ENCODE results near the gene CBFA2T3. TPM values are rescaled to one million over a fixed set of nuclear protein-coding genes. Genes with fewer than 3 reads are reported as not detected.

The CBFA2T3 gene
- total RNA-seq, 4 donors from 2014 or later: 0.78 to 5.0 (median 2.8) TPM

DNA sequence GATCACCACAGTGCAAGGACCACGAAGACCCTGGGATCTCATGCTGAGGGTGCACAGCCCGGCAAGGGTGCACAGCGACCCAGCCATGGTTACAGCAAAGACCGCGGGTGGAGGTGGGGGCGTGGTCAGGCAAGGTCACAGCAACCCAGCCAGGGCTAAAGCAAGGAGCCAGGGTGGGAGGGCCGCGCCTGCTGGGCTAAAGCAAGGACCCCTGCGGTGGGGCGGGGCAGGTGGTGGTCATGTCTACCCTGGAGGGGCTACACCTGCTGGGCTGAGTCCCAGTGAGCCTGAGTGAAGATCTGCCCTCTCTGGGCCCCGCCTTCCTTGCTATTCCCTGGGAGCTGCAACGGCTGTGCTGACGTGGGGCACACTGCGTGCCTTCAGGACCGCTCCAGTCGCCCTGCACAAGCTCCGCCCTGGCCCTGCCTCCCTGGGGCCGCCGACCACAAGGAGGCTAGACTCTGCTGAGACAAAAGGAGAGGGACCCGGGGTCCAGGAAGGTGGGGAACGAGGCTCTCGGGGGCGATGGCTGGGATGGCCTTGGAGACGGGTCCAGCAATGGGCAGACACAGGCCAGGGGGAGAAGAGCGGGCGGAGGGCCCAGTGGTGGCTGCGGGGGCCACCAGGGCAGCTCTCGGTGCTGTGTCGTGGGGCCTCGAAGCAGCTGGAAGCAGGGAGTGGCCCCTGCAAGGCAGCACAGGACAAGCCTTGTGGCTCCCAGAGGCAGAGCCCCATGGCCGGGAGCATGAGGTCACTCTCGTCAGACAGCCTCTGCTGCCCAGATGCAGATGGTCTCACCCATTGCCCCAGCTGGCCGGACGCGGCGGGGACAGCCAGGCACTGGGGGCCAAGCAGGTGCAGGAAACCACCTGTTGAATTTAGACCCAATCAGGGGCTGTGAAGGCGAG lies 52.8 kb downstream of the CBFA2T3 start:
- no peaks in the 10 kb centered on the region for H3K36me3 ChIP-seq
- no peak for DNase-seq (ENCODE audit: low spot score in 2 of 2)
- no peak for TF ChIP-seq POLR2A (IDR thresholded peaks at IDR 0.05)
- H3K4me3 ChIP-seq: no peak overlapping the region
- WGBS, 2 donors: 69 to 70% methylated on average over 27 to 35 of the region's 37 CpGs
- H3K4me1 ChIP-seq: peaks cover 0 to 60% (median 23%) of the 10 kb centered on the region in 4 donors
- H3K27ac ChIP-seq: peak overlapping the region in 1 of 4 donors; percentile 35
- peaks cover 0 to 30% of the 10 kb centered on the region in 2 donors for H3K27me3 ChIP-seq
- H3K9me3 ChIP-seq: no peaks in the 10 kb centered on the region

DNA sequence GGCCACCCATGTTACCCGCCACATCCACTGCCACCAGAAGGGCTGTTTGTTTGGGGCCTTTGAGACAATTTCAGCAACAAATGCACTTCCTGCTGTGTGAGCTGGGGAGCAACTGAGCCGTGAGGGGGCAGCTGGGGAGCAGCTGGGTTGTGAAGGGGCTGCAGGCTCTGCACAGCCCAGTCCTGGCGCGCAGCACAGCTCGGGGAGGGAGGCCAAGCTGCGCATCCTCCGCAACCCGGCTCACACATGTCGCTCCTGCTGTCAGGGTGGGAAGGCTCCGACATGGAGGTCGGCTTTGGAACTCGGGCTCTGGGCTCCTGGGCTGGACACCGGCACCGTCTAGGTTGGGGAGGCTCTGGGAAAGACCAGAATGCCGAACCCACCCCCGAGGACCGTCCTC lies 53.6 kb downstream of the CBFA2T3 start:
- Histone ChIP-seq H3K36me3 (no peaks in the 10 kb centered on the region), H3K27ac (peak overlapping the region in 1 of 4 donors; percentile 4), H3K4me3 (no peak overlapping the region), H3K27me3 (peaks cover 0 to 30% of the 10 kb centered on the region in 2 donors), H3K9me3 (no peaks in the 10 kb centered on the region), H3K4me1 (peaks cover 0 to 60% (median 23%) of the 10 kb centered on the region in 4 donors)
- TF ChIP-seq POLR2A (IDR thresholded peaks at IDR 0.05) (no peak), EP300 (IDR thresholded peaks at IDR 0.05) (no peak)
- TF ChIP-seq, protein P1, sequence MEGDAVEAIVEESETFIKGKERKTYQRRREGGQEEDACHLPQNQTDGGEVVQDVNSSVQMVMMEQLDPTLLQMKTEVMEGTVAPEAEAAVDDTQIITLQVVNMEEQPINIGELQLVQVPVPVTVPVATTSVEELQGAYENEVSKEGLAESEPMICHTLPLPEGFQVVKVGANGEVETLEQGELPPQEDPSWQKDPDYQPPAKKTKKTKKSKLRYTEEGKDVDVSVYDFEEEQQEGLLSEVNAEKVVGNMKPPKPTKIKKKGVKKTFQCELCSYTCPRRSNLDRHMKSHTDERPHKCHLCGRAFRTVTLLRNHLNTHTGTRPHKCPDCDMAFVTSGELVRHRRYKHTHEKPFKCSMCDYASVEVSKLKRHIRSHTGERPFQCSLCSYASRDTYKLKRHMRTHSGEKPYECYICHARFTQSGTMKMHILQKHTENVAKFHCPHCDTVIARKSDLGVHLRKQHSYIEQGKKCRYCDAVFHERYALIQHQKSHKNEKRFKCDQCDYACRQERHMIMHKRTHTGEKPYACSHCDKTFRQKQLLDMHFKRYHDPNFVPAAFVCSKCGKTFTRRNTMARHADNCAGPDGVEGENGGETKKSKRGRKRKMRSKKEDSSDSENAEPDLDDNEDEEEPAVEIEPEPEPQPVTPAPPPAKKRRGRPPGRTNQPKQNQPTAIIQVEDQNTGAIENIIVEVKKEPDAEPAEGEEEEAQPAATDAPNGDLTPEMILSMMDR (IDR thresholded peaks at IDR 0.05): no peak
- 74 to 82% methylated on average over 2 to 15 of the region's 17 CpGs for whole genome bisulfite sequencing, 2 donors
- DNase-seq (ENCODE audit: low spot score in 2 of 2): no peak

DNA sequence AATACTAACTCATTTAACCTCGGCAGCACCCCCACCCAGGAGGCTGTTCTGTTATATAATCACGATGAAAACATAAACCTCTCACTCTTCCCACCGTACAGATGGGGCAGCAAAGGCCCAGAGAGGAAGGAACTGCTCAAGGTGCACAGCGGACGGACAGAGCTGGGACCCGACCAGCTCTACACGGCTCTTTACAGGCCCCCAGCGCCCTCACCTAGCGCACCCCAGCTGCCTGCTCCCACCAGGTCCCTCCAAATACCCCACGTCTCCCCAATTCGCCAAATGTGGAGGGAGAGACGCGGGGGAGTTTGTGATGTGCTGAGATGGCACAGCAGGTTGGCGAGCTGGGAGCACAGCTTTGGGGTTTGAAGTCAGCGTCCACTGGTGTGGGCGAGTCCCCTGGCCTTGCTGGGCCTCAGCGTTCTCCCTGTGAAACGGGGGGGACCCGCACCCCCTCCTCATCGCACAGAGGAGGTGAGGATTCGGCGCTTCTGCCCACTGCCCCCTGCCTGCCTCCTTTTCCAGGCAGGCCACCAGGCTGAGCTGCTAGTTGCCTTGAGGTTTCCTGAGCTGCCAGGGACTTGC lies 54.1 kb downstream of the CBFA2T3 start:
- 71 to 74% methylated on average over 20 to 21 of the region's 22 CpGs for WGBS, 2 donors
- no peaks in the 10 kb centered on the region for H3K9me3 ChIP-seq
- no peak overlapping the region for H3K4me3 ChIP-seq
- TF ChIP-seq EP300 (IDR thresholded peaks at IDR 0.05): no peak
- TF ChIP-seq, protein P1 (IDR thresholded peaks at IDR 0.05): no peak
- no peak for DNase-seq (ENCODE audit: low spot score in 2 of 2)
- peak overlapping the region in 1 of 4 donors; percentile 43 for H3K27ac ChIP-seq
- no peaks in the 10 kb centered on the region for H3K36me3 ChIP-seq
- H3K4me1 ChIP-seq: peaks cover 0 to 60% (median 23%) of the 10 kb centered on the region in 4 donors
- peaks cover 0 to 33% of the 10 kb centered on the region in 2 donors for H3K27me3 ChIP-seq

- Histone ChIP-seq H3K9me3 (no peaks in the 10 kb centered on the region), H3K27me3 (peaks cover 0 to 37% of the 10 kb centered on the region in 2 donors), H3K4me3 (no peak overlapping the region), H3K4me1 (peaks cover 0 to 60% (median 23%) of the 10 kb centered on the region in 4 donors), H3K36me3 (no peaks in the 10 kb centered on the region), H3K27ac (peak overlapping the region in 1 of 4 donors; percentile 43)
- WGBS, 2 donors: 28 to 43% methylated on average over 8 to 21 of the region's 26 CpGs
- DNase-seq (ENCODE audit: low spot score in 2 of 2): peak; percentile 64 to 68
- TF ChIP-seq POLR2A (IDR thresholded peaks at IDR 0.05) (no peak), EP300 (IDR thresholded peaks at IDR 0.05) (peak in 1 of 2 donors; percentile 15)
- TF ChIP-seq, protein P1 (IDR thresholded peaks at IDR 0.05): peak in 1 of 5 experiments; percentile 15
These were observed 54.7 kb downstream of the CBFA2T3 start for GRCh38 chr16:88922114-88922825.

GRCh38 chr16:88921591-88921990 lies 55.4 kb downstream of the CBFA2T3 start:
- H3K27me3 ChIP-seq: peaks cover 0 to 37% of the 10 kb centered on the region in 2 donors
- WGBS, 2 donors: 72 to 85% methylated on average over 18 to 19 of the region's 19 CpGs
- no peaks in the 10 kb centered on the region for H3K9me3 ChIP-seq
- no peak for DNase-seq (ENCODE audit: low spot score in 2 of 2)
- H3K27ac ChIP-seq: peak overlapping the region in 1 of 4 donors; percentile 47
- no peaks in the 10 kb centered on the region for H3K36me3 ChIP-seq
- peaks cover 0 to 60% (median 23%) of the 10 kb centered on the region in 4 donors for H3K4me1 ChIP-seq
- no peak overlapping the region for H3K4me3 ChIP-seq
- TF ChIP-seq EP300 (IDR thresholded peaks at IDR 0.05) (no peak), POLR2A (IDR thresholded peaks at IDR 0.05) (no peak)
- TF ChIP-seq, protein P1 (IDR thresholded peaks at IDR 0.05): no peak

All from tibial nerve (tissue), 4 donors.